Skeletal muscle satellite cell (primary cell): ENCODE measurements around the gene CXCL8. TPM values are rescaled to one million over a fixed set of nuclear protein-coding genes. Genes with fewer than 3 reads are reported as not detected.
A peak's percentile ranks its signal among the peaks of the same experiment; 100 is the strongest.
"Not testable (repeated sequence)": the region's sequence is repeated elsewhere in the genome, so short reads cannot be mapped to it uniquely, and the experiment has no call there.

Experiments
- H3K27me3 ChIP-seq: 2 replicates; pipeline ENCODE4 v1.7.0; 2013; ENCODE audit warnings: low read length; ENCODE audit not compliant: control insufficient read depth, insufficient read depth
- H3K36me3 ChIP-seq: 2 replicates; pipeline ENCODE4 v1.7.0; 2013; ENCODE audit warnings: mild to moderate bottlenecking, control low read depth, low read length; ENCODE audit not compliant: insufficient read depth
- H3K4me1 ChIP-seq: 2 replicates; pipeline ENCODE4 v1.7.0; 2013; ENCODE audit warnings: low read length; ENCODE audit not compliant: control insufficient read depth, insufficient read depth
- H3K4me2 ChIP-seq: 2 replicates; pipeline ENCODE4 v1.7.0; 2013; ENCODE audit warnings: mild to moderate bottlenecking, low read length
- H3K4me3 ChIP-seq: 2 replicates; pipeline ENCODE4 v1.7.0; 2013; ENCODE audit warnings: low read length
- H3K9ac ChIP-seq: 2 replicates; pipeline ENCODE4 v1.7.0; 2013; ENCODE audit warnings: mild to moderate bottlenecking, low read depth, low read length, moderate library complexity
- H3K9me3 ChIP-seq: replicated peaks from 2 replicates; pipeline ENCODE4 v1.7.0; 2013; ENCODE audit warnings: mild to moderate bottlenecking, control low read depth, low read length
- total RNA-seq: library from RNA; depleted of rRNA; stranded (reverse); fragments of >200 nt; gene quantifications from 2 replicates; pipeline ENCODE4 v1.2.3, GENCODE V29; 2012; rRNA removed

CXCL8 gene
- 86.9 and 314 TPM in 2 replicates for total RNA-seq

GRCh38 chr4:73740353-73740778 is at the start of gene CXCL8:
Gene CXCL8, plus strand, starts transcription at chr4:73740569. Its CDS starts 90 bp downstream, at chr4:73740659.
- H3K4me2 ChIP-seq = peak within 1 kb of the TSS; percentile 37
- no peaks in the 10 kb centered on the region for H3K9me3 ChIP-seq
- peak within 1 kb of the TSS; percentile 3 for H3K9ac ChIP-seq
- H3K4me1 ChIP-seq = peaks cover 25% of the 10 kb centered on the region
- no peaks in the 10 kb centered on the region for H3K36me3 ChIP-seq
- H3K27me3 ChIP-seq = no peaks in the 10 kb centered on the region
- H3K4me3 ChIP-seq = peak within 1 kb of the TSS; percentile 9

- H3K27me3 ChIP-seq, H3K36me3 ChIP-seq, H3K4me2 ChIP-seq, H3K4me3 ChIP-seq, H3K9me3 ChIP-seq, H3K9ac ChIP-seq: not testable (repeated sequence)
- H3K4me1 ChIP-seq = peaks cover 23% of the 10 kb centered on the region
Measured at GRCh38 chr4:73691201-73691600, 49.2 kb upstream of the CXCL8 start.

- Histone ChIP-seq H3K9ac (no peak overlapping the region), H3K4me3 (no peak overlapping the region), H3K4me1 (peaks cover 23% of the 10 kb centered on the region), H3K36me3 (no peaks in the 10 kb centered on the region), H3K27me3 (no peaks in the 10 kb centered on the region), H3K9me3 (no peaks in the 10 kb centered on the region), H3K4me2 (no peak overlapping the region)
Measured at GRCh38 chr4:73691759-73692158, 48.6 kb upstream of the CXCL8 start.

- Histone ChIP-seq H3K4me3 (no peak overlapping the region), H3K27me3 (no peaks in the 10 kb centered on the region), H3K9ac (no peak overlapping the region), H3K9me3 (no peaks in the 10 kb centered on the region), H3K4me2 (no peak overlapping the region), H3K36me3 (no peaks in the 10 kb centered on the region), H3K4me1 (peaks cover 23% of the 10 kb centered on the region)
Measured at GRCh38 chr4:73692254-73692653, 48.1 kb upstream of the CXCL8 start.

GRCh38 chr4:73692701-73693100 is 47.7 kb upstream of the CXCL8 start:
- H3K27me3 ChIP-seq = no peaks in the 10 kb centered on the region
- no peak overlapping the region for H3K9ac ChIP-seq
- no peak overlapping the region for H3K4me3 ChIP-seq

GRCh38 chr4:73693811-73694210 is 46.6 kb upstream of the CXCL8 start:
- Histone ChIP-seq H3K9ac (no peak overlapping the region), H3K27me3 (no peaks in the 10 kb centered on the region), H3K4me2 (no peak overlapping the region), H3K4me3 (no peak overlapping the region), H3K36me3 (no peaks in the 10 kb centered on the region), H3K4me1 (peaks cover 36% of the 10 kb centered on the region), H3K9me3 (no peaks in the 10 kb centered on the region)

More at GRCh38 chr4:73692701-73693100, 47.7 kb upstream of the CXCL8 start:
- H3K4me2 ChIP-seq = no peak overlapping the region
- peaks cover 24% of the 10 kb centered on the region for H3K4me1 ChIP-seq
- H3K9me3 ChIP-seq = no peaks in the 10 kb centered on the region
- H3K36me3 ChIP-seq = no peaks in the 10 kb centered on the region

GRCh38 chr4:73698217-73698616 is 42.2 kb upstream of the CXCL8 start:
- H3K9ac ChIP-seq = no peak overlapping the region
- H3K4me1 ChIP-seq = peaks cover 33% of the 10 kb centered on the region
- H3K9me3 ChIP-seq = no peaks in the 10 kb centered on the region
- H3K36me3 ChIP-seq = no peaks in the 10 kb centered on the region
- no peak overlapping the region for H3K4me2 ChIP-seq
- no peak overlapping the region for H3K4me3 ChIP-seq
- no peaks in the 10 kb centered on the region for H3K27me3 ChIP-seq

GRCh38 chr4:73701116-73701515 is 39.3 kb upstream of the CXCL8 start:
- H3K4me2 ChIP-seq = no peak overlapping the region

GRCh38 chr4:73702796-73703287 is 37.5 kb upstream of the CXCL8 start:
- Histone ChIP-seq H3K4me2 (no peak overlapping the region), H3K4me1 (peaks cover 73% of the 10 kb centered on the region), H3K9ac (no peak overlapping the region), H3K36me3 (no peaks in the 10 kb centered on the region), H3K9me3 (no peaks in the 10 kb centered on the region), H3K4me3 (no peak overlapping the region), H3K27me3 (no peaks in the 10 kb centered on the region)

More at GRCh38 chr4:73701116-73701515, 39.3 kb upstream of the CXCL8 start:
- Histone ChIP-seq H3K9me3 (no peaks in the 10 kb centered on the region), H3K27me3 (no peaks in the 10 kb centered on the region), H3K4me1 (peaks cover 60% of the 10 kb centered on the region), H3K36me3 (no peaks in the 10 kb centered on the region), H3K4me3 (no peak overlapping the region), H3K9ac (no peak overlapping the region)

- Histone ChIP-seq H3K4me1 (peaks cover 72% of the 10 kb centered on the region), H3K4me2 (no peak overlapping the region), H3K36me3 (no peaks in the 10 kb centered on the region), H3K9ac (no peak overlapping the region), H3K4me3 (no peak overlapping the region), H3K9me3 (no peaks in the 10 kb centered on the region), H3K27me3 (no peaks in the 10 kb centered on the region)
Measured at GRCh38 chr4:73703320-73703719, 37.0 kb upstream of the CXCL8 start.

GRCh38 chr4:73704314-73705055 is 35.9 kb upstream of the CXCL8 start:
- Histone ChIP-seq H3K4me2 (peak overlapping the region; percentile 64), H3K4me1 (peaks cover 76% of the 10 kb centered on the region), H3K36me3 (no peaks in the 10 kb centered on the region), H3K27me3 (no peaks in the 10 kb centered on the region), H3K9me3 (no peaks in the 10 kb centered on the region), H3K4me3 (no peak overlapping the region), H3K9ac (peak overlapping the region; percentile 76)

- H3K4me2 ChIP-seq = peak overlapping the region; percentile 64
- no peaks in the 10 kb centered on the region for H3K27me3 ChIP-seq
- peaks cover 77% of the 10 kb centered on the region for H3K4me1 ChIP-seq
- H3K36me3 ChIP-seq = no peaks in the 10 kb centered on the region
- no peaks in the 10 kb centered on the region for H3K9me3 ChIP-seq
- no peak overlapping the region for H3K4me3 ChIP-seq
- peak overlapping the region; percentile 76 for H3K9ac ChIP-seq
Measured at GRCh38 chr4:73705056-73705432, 35.3 kb upstream of the CXCL8 start.
